ENCODE measurements around the gene FAT1.

DNA sequence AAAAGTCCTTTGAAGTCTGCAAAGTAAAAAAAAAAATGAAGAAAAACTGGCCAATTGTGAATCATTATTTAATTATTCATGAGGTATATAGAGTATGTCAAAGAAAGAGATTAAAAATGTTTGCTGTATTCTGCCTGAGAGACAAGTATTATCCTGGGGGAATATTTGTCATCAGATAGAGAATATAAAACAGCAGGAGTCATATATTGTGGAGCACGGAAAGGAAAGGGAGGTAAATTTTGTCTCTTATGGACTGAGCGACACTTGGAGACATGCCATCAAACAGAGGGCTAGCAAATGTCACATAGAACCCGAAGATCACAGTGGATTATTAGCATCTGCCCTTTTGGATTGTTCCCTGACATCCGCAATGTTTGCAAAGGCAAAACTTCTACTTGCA is 39.2 kb upstream of the FAT1 start:
- no peak for TF ChIP-seq USF2 (CRISPR knock-in tag; IDR thresholded peaks at IDR 0.05)
- no peak for TF ChIP-seq ZNF121 (CRISPR knock-in tag; IDR thresholded peaks at IDR 0.05)

All from WTC11 (cell line).